Stomach (tissue), 4 donors: Measurements from ENCODE around the gene RP2.

Experiments
- CTCF ChIP-seq, 7 experiments: fragments of 450-650 bp in 4 of 7; fragments of 200-600 bp in 3 of 7; sonication (generic) in 3 of 7; IDR thresholded peaks; one replicate each; pipeline ENCODE4 v1.5.1; 2016 to 2019; ENCODE audit warnings: antibody characterized with exemption in 7 of 7, control low read depth in 2 of 7, mild to moderate bottlenecking in 1 of 7
- POLR2A ChIP-seq, 4 donors: fragments of 450-650 bp; IDR thresholded peaks; one replicate each; pipeline ENCODE4 v1.6.1; 2016; ENCODE audit warnings: antibody characterized with exemption in 4 of 4, control low read depth in 2 of 4, mild to moderate bottlenecking in 1 of 4, moderate library complexity in 1 of 4

GRCh38 chrX:46791927-46792809 lies 44.7 kb upstream of the RP2 start:
- TF ChIP-seq CTCF (IDR thresholded peaks at IDR 0.05): no peak
- TF ChIP-seq POLR2A (IDR thresholded peaks at IDR 0.05): no peak
